ENCODE measurements around the gene MAPK8IP1. TPM values are rescaled to one million over a fixed set of nuclear protein-coding genes. Genes with fewer than 3 reads are reported as not detected.

The MAPK8IP1 gene
- total and polyA plus RNA-seq, 2 donors (not counting 3 experiments of a cell fraction or from before 2014, with no cell fraction given), result 4.1 to 4.8 TPM

- FAIRE-seq (no peak), DNase-seq (ENCODE audit: low read depth, low spot score) (no peak)
- no peaks in the 10 kb centered on the region for H3K79me2 ChIP-seq (ENCODE audit: control insufficient read depth, insufficient read depth, low read length)
- no peak overlapping the region for H3K27ac ChIP-seq (ENCODE audit: insufficient read depth, low read depth, low read length)
- no peaks in the 10 kb centered on the region for H4K20me1 ChIP-seq (replicated peaks; ENCODE audit: control insufficient read depth, extremely low read depth, insufficient read depth, low read length)
- TF ChIP-seq EZH2 (IDR thresholded peaks at IDR 0.05; ENCODE audit: borderline replicate concordance, low read depth, low read length, severe bottlenecking) (no peak), GATA2 (IDR thresholded peaks at IDR 0.05; ENCODE audit: insufficient read depth, insufficient read length, low read depth, low read length) (no peak), POLR2AphosphoS5 (IDR thresholded peaks at IDR 0.05; ENCODE audit: insufficient read depth, low read depth, low read length) (no peak), JUN (IDR thresholded peaks at IDR 0.05; ENCODE audit: borderline replicate concordance, insufficient read depth, insufficient read length, low read depth) (no peak), POLR2A (IDR thresholded peaks at IDR 0.05; ENCODE audit: low read depth, low read length) (no peak), MYC (IDR thresholded peaks at IDR 0.05; ENCODE audit: low read depth, low read length) (no peak), FOS (IDR thresholded peaks at IDR 0.05; ENCODE audit: borderline replicate concordance, insufficient read depth, low read length) (no peak), MAX (IDR thresholded peaks at IDR 0.05; ENCODE audit: insufficient read depth, insufficient read length) (no peak), CTCF (IDR thresholded peaks at IDR 0.05; ENCODE audit: extremely low read depth in 1 of 2, insufficient read depth in 1 of 2, low read depth in 1 of 2, low read length in 2 of 2) (no peak)
- no TSS peak for BruUV-seq (replicated peaks)
- ChIA-PET CTCF (no interaction called here), POLR2A (no interaction called here)
- H3K27me3 ChIP-seq (ENCODE audit: control insufficient read depth in 2 of 2, insufficient read depth in 2 of 2, low read length in 2 of 2), result peaks cover 2 to 4% of the 10 kb centered on the region in 2 experiments
- no peaks in the 10 kb centered on the region for H3K9me1 ChIP-seq (replicated peaks; ENCODE audit: control insufficient read depth, extremely low read depth, insufficient read depth, low read length)
- intact Hi-C loops (cut with micrococcal nuclease), result no loop called here
- no peaks in the 10 kb centered on the region for H3K9me3 ChIP-seq (replicated peaks; ENCODE audit: control insufficient read depth, insufficient read depth, low read length)
- H3K4me2 ChIP-seq (ENCODE audit: insufficient read depth, low read length), result no peak overlapping the region
- no peak overlapping the region for H3K4me3 ChIP-seq (replicated peaks in 1 of 3; ENCODE audit: insufficient read depth in 1 of 3, low read depth in 1 of 3, low read length in 3 of 3)
- H3K4me1 ChIP-seq (ENCODE audit: control insufficient read depth, extremely low read depth, insufficient read depth, low read length), result peaks cover 6% of the 10 kb centered on the region
- no peak overlapping the region for H2AFZ ChIP-seq (ENCODE audit: low read depth, low read length)
- H3K9ac ChIP-seq (replicated peaks; ENCODE audit: extremely low read depth, insufficient read depth, low read length), result no peak overlapping the region
- peaks cover 0 to 3% of the 10 kb centered on the region in 2 experiments for H3K36me3 ChIP-seq (ENCODE audit: control insufficient read depth in 2 of 2, extremely low read depth in 1 of 2, insufficient read depth in 2 of 2, low read length in 2 of 2)
- dilution Hi-C loops (cut with MboI; ENCODE audit: extremely low pct_ligation_motif_present, low sequenced_read_pairs), result no loop called here
These were observed 19.0 kb downstream of the MAPK8IP1 start for GRCh38 chr11:45904309-45904915.
